RPMI7951 (cell line): ENCODE data around the gene PLA2G3. TPM values are rescaled to one million over a fixed set of nuclear protein-coding genes. Genes with fewer than 3 reads are reported as not detected.
"Not testable (repeated sequence)": the region's sequence is repeated elsewhere in the genome, so short reads cannot be mapped to it uniquely, and the experiment has no call there.

Source experiments
- DNase-seq: peaks from one replicate; pipeline ENCODE4 v3.0.0-alpha.2; 2012; ENCODE audit warnings: low read depth
- total RNA-seq: library from RNA; depleted of rRNA; stranded (reverse); fragments of >200 nt; shearing (Covaris generic); gene quantifications from 2 replicates; pipeline ENCODE4 v1.2.3, GENCODE V29; 2014

Gene PLA2G3
- total RNA-seq, 1 experiment from 2014 or later = 0.12 TPM

DNA sequence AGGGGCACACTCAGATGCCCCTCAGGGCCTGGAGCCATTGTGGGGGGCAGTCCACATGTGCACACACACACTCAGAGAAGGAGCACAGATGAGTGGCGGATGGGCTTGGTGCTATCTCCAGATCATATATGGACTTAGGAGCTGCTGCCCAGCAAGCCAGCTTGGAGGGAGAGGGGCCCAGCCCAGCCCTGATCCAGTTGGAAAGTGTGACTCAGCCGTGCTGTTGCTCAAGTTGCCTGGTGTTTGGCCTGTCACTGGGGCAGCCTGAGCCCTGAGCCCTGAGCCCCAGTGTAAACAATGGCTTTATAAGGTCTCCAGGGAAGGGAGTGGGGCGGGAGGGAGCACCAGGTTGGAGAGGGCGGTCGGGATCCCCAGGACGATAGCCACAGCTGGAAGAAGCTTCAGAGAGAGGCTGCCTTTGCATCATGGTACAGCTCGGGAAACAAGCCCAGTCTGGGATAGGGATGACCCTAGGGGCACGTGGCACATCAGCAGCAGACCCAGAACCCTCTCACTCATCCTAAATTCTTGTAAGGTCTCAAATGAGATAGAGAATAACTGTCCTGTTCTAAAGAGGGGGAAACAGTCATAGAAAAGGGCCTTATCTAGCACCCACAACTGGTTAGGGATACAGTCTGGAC, 37.7 kb downstream of the PLA2G3 start:
- DNase-seq = peak; percentile 87

DNA sequence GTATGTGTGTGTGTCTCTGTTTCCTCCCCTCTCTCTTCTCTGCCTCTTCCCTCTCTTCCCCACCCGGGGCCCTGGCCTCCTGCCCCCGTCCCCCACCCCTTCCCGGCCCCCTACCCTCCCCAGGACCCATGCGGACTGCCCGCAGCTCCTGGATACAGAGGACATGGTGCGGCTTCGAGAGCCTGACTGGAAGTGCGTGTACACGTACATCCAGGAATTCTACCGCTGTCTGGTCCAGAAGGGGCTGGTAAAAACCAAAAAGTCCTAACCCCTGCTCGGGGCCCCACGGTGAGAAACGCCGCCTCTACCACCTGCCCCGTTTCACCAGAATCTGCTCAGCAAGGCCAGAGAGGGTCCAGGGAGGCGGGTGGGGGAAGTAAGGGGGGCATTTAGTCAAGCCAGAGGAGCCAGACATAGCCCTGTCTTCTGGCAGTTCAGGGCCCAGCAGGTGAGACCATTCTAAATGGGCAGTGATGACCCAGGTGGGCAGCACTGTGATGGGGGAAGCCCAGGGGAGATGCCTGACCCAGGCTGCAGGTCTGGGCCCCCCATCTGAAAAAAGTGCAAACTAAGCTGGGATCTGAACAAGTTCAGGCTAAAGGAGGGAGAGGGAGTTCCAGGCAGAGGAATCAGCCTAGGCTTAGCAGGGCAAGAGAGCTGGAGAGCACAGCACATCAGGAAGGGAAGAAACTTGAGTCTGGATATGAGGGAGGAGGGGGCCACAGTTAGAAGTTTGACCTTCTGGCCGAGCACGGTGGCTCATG, 39.4 kb downstream of the PLA2G3 start:
- DNase-seq = no peak

DNA sequence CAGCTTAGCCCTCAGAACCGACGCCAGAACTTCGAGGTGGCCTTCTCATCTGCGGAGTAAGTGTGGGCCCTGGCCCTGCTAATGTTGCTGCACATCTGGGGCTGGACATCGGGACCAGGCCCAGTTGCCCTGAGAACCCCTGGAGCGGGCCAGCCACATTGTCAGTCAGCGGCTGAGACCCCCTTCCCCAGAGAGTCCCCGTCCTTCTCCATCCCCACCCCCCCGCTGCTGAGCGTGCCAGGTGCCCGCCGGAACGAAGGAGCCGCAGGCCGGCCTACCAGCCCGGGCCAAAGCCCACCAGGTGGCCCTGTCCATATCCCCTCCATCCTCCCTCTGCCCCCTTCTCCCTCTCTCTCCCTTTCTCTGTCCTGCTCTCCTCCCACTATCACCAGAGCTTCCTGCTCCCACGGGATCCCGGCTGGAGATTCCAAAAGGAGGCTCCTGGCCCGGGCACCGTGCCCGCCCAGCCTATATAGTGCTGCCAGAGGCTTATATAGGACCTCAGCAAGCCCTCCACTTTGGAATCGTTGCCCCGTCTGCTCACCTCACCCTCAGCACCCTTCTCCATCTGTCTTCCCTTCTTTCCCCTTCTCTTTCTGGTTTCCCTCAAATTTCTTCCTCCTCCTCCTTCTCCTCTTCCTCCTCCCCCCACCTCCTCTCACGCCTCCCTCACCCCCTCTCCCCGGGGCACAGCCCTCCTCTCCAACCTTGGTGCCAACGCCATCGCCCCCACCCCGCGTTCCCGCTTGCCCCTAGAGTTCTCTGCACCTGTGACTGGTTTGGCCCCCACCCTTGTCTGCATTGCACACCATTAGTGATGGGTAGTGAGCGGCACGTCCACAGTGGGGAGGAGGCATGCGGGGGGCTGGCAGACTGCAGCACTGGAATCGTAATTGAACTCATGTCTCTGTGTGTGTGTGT, 40.2 kb downstream of the PLA2G3 start:
- DNase-seq = no peak

DNA sequence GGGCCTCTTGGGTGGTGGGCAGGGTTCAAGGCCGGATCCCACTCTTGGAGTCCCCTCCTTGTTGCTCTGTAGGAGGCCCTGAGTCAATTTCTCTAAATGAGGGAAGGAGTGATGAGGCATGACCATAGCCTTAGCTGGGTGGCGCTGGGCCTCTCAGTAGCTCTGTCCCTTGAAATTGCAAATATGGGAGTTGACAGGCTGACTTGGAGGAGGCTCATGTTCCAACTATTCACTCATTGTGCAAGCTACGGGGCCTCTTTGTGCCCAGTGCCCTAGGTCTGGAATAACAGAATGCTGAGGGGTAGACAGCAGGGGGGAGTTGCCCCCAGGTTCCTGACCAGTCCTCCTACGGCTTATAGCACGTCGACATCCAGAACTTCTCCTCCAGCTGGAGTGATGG, 40.9 kb downstream of the PLA2G3 start:
- no peak for DNase-seq

DNA sequence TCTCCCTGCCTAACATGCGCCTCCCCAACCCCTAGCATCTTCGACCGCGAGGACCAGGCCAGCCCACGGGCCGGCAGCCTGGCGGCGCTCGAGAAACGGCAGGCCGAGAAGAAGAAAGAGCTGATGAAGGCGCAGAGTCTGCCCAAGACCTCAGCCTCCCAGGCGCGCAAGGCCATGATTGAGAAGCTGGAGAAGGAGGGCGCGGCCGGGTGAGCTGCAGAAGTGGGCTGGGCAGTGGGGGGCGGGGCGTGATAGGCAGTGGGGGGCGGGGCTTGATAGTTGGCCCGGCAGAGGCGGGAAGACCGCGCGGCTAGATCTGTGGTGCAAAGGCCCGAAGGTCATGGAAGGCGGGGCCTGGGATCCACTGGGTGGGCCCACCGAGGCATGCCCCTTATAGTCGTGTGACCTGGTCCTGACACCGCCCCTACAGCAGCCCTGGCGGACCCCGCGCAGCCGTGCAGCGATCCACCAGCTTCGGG, 41.6 kb downstream of the PLA2G3 start:
- DNase-seq = no peak

DNA sequence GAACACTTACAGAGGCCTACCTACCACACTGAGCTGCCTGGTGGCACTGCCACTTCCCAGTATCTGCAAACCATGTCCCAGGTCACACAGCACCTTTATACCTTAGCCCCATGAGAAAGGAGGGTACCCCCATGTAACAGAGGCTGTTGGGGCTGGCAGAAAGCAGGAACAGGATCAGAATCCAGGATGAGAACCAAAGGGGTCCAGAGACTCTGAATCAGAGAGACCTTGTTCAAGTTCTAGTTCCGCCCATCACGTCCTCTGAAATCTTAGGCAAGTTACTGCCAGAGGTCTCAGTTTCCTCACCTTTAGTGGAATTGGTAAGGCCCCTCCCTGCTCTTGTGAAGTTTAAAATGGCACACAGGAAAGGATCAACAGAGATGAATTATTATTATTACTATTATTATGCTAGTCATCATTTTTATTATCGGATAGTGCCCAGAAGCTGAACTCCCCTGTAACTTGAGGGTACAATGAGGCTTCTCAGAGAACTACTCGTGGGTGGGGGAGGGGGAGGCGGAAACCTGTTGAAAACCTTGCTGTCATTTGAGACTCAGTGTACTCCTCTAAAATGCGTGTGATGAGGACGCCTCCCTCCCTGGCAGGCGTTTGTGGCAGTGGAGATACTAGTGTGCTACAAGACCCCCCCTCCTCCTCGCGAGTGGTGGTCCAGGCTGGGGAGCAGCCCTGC, 42.2 kb downstream of the PLA2G3 start:
- no peak for DNase-seq

DNA sequence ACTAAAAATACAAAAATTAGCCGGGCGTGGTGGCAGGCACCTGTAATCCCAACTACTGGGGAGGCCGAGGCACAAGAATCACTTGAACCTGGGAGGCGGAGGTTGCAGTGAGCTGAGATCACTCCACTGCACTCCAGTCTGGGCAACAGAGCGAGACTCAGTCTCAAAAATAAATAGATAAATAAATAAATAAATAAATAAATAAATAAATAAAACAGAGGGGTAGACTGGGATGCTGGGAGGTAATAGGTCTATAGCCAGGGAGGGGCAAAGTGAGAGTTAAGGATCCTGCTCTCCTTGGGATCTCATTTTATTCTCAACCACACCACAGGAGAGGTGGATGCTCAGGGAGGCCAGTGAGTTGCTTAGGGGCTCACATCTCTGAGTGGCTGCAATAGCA, 42.8 kb downstream of the PLA2G3 start:
- not testable (repeated sequence) for DNase-seq

DNA sequence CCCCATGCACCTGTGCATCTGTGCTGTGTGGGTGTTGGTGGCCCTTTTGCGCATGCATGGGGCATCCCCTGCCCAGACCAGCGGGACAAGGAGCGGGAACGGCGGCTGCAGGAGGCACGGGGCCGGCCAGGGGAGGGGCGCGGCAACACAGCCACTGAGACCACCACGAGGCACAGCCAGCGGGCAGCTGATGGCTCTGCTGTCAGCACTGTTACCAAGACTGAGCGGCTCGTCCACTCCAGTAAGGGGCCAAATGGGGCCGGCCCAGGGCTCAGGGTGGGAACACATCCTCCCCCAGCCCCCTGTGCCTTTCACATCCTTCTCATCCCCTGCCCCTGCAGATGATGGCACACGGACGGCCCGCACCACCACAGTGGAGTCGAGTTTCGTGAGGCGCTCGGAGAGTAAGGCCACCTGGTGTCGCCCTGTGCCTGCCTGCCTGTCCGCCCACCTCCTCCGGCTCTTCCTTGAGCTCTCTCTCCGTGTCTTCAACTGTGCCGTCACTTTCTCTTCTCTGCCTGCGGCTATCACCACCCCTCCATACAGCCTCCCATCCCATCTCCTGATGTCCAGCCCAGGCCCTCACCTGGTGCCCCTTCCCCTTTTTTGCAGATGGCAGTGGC, 43.5 kb downstream of the PLA2G3 start:
- DNase-seq = no peak

DNA sequence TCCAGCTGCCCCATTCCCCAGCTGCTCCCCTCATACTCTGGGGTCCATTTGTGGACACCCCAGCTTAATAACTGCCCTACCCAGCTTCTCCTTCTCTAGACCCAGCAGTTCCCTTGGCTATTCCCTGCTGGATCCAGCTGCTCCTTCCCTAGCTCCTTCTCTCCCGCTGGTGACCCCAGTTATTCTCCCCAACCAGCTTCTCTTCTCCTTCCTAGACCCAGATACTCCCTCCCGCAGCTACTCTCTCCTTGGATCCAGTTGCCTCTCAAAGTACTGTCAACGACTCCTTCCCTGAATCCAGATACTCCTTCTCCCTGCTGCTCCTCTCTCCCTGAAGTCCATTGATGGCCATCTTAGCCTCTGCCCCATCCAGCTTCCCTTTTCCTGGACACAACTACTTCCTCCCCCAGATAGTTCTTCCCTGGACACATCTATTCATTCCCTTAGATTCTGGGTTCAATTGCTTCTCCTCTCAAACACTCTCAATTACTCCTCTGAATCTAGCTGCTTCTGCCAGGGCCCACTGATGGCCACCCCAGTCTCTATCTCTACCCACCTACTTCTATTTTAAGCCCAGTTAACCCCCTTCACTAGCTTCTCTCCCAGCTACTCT, 44.6 kb downstream of the PLA2G3 start:
- DNase-seq = no peak

DNA sequence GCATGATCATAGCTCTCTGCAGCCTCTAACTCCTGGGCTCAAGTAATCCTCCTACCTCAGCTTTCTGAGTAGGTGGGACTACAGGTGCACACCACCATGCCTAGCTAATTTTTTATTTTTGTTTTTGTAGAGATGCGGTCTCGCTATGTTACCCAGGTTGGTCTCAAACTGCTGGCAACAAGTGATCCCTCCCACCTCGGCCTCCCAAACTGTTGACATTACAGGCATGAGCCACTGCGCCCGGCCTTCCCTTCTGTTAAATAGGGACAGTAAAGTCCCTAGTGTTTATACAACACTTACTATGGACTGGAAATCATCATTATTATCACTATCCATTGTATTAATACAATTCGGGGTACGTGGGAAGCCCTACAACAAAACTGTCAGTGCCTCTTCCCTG, 45.6 kb downstream of the PLA2G3 start:
- no peak for DNase-seq

DNA sequence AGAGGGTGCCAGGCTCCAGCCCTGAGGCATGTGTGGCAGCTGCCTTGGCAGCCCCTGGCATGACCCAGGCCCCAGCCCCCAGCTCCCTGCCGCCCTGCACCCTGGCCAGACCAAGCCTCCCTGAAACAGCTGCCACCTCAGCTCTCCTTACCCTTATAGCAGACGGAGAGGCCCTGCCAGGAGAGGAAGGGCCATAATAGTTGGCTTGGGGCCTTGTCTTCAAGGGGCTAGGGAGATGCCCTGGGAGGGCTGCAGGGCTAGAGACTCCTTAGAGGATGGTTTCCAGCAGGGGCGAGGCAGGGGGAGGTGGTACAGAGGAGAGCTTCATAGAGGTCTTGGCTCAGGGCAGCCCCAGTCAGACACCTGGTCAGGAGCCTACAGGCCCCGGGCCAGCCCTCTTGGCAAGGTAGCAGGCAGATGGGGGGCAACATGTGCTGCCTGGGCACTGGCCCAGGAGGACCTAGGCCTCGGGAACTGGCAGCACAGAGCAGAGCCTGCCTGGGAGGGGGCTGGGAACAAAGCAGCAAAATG, 46.2 kb downstream of the PLA2G3 start:
- DNase-seq = no peak

DNA sequence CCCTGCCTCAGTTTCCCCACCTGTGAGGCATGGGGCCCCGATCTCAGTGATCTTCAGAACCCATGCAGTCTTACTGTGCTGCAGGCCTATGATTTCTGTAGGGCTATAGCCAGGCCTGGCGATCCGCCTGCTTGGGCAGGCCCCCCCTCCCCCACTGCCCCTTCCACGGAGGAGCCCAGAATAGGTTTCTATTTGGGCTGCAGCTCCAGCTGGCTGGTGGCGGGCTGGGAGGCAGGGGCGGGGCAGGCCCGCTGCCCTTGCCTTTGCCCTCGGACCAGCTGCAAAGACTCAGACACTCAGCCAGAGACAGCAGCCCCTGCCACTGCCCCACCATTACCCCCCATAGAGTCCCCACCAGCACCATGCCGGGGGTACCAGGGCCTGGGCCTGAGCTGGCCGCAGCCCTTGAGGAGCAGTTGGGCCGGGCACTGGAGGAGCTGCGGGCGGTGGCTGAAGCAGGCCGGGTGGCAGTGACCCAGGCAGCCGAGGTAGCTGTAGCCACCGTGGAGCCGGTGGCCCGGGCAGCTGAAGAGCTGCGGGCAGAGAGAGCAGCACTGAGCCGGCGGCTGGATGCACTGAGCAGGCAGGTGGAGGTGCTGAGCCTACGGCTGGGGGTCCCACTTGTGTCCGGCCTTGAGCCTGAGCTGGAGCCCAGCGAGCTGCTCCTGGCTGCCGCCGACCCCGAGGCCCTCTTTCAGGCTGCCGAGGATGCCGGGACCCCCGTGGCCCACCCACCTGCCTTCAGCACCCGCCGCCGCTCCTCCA, 47.0 kb downstream of the PLA2G3 start:
- no peak for DNase-seq

DNA sequence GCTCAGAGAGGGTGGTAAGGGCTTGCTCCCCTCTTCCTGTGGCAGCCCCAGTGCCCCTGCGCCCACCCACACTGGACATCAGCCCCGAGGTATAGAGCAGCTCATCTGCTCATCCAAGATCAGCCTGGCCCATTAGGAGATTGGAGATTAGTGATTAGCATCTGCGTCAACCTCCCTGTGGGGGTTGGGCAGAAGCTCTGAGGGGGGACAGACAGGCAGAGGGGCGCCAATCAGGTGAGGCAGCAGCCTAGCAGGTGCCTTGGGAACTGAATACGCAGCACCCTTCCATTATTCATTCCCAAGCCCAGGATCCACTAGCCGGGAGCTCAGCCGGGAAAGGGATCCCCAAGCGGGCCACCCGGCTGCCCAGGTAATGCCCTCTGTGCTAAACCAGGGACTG, 48.1 kb downstream of the PLA2G3 start:
- DNase-seq = no peak

DNA sequence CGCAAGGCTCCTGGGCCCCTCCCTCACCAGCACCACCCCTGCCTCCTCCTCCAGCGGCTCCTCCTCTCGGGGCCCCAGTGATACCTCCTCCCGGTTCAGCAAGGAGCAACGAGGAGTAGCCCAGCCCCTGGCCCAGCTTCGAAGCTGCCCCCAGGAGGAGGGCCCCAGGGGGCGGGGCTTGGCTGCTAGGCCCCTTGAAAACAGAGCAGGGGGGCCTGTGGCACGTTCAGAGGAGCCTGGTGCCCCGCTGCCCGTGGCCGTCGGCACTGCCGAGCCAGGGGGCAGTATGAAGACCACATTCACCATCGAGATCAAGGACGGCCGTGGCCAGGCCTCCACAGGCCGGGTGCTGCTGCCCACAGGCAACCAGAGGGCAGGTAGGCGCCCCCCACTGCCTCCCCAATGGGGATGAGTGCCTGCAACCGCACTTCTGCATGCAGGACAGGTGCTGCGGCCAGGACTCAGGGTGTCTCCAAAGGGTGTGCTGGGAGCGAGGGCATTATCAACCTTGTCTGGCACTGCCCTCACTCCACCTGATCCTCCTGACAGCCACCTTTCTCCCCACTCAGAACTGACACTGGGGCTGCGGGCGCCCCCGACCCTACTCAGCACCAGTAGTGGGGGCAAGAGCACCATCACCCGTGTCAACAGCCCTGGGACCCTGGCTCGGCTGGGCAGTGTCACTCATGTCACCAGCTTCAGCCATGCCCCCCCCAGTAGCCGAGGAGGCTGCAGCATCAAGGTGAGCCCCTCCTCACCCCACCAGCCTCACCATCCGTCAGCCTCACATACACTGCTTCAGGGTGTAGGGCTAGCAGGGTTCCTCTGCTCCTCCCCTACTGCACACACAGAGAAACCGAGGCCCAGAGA, 49.0 kb downstream of the PLA2G3 start:
- DNase-seq = no peak

DNA sequence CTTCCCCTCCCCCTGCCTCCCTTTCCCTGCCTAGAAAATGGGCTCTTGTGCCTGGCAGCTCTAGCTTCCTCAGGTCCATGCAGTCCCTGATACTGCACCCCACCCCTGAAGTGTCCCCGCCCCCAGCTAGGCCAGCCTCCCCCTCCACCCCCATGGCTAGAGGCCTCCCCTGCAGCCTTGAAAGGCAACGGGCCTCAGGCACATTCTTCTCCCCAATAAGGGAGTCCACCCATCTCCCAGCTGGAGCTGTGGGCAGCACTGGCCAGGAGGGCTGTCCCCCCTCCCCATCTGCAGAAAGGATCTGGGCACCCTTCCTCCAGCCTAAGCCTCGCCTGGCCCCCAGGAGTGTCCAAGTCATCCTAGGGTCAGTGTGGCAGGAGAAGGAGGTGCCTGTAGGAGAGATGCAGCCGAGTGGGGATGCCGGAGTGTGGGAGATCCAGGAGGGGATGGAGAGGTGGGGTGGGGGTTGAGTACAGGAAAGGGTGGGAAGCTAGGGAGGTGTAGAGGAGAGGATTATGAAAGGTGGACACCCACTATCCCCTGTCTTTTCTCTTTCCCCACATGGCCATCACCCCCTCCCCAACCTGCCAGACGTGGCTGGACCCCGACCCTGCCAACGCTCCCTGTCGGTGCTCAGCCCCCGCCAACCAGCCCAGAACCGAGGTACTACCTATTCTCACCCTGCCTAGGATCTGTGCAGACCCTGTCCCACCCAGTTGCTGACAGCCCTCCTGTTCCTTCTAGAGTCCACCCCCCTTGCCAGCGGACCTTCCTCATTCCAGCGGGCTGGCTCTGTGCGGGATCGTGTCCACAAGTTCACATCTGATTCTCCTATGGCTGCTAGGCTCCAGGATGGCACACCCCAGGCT, 49.9 kb downstream of the PLA2G3 start:
- DNase-seq = no peak

DNA sequence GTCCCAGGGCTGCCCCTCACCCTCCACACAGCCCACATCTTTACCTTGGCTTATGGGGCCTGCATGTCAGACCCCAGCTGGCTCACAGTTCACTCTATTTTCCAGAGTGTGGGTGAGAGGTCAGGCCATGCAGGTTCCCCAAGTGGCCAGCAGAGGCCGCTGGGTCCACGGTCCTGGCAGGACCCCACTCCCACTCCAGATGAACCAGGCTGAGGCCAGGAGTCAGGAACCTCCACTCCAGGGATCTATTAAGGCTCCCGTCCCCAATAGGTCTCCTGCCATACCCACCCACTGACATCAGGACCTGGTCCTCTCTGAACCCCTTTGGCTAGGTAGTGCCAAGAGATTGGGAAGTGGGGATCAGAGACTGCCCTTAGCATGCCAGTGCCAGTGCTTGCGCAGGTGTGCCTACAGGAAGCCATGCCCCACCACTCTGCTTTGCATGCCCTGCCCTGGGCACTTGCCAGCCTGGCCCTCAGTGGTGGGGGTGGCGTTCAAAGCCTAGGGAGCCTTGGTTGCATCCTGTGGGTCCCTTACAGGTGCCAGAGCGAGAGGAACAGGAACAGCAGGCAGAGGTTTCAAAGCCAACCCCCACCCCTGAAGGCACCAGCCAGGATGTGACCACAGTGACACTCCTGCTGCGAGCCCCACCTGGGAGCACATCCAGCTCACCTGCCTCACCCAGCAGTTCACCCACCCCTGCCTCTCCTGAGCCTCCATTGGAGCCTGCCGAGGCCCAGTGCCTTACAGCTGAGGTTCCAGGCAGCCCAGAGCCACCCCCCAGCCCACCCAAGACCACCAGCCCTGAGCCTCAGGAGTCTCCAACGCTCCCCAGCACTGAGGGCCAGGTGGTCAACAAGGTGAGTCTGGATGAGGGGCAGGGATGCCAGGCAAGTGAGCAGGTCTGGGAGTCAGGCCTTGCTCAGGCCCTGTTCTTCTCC, 50.9 kb downstream of the PLA2G3 start:
- no peak for DNase-seq
